Vagina (tissue), 2 donors: ENCODE data around the gene COL5A1. TPM values are rescaled to one million over a fixed set of nuclear protein-coding genes. Genes with fewer than 3 reads are reported as not detected.
A peak's percentile ranks its signal among the peaks of the same experiment; 100 is the strongest.

Experiments
- DNase-seq, 2 donors: peaks; one replicate each; pipeline ENCODE4 v3.0.0-alpha.2; 2017; ENCODE audit errors: extremely low spot score in 2 of 2
- H3K27ac ChIP-seq: fragments of 200-600 bp; sonication (generic); one replicate; pipeline ENCODE4 v1.5.1; 2019
- H3K27me3 ChIP-seq: fragments of 200-600 bp; sonication (generic); one replicate; pipeline ENCODE4 v1.5.1; 2019
- H3K36me3 ChIP-seq, 2 donors: fragments of 200-600 bp; sonication (generic); one replicate each; pipeline ENCODE4 v1.5.1; 2017 to 2019
- H3K4me1 ChIP-seq: fragments of 200-600 bp; sonication (generic); one replicate; pipeline ENCODE4 v1.5.1; 2019
- H3K4me3 ChIP-seq, 2 donors: fragments of 200-600 bp; sonication (generic); 1 replicate in 1 of 2; 2 replicates in 1 of 2; pipeline ENCODE4 v1.5.1; 2016 to 2019
- H3K9me3 ChIP-seq: fragments of 200-600 bp; sonication (generic); one replicate; pipeline ENCODE4 v1.5.1; 2019
- CTCF ChIP-seq, 3 experiments: fragments of 450-650 bp in 2 of 3; fragments of 200-600 bp in 1 of 3; sonication (generic) in 1 of 3; IDR thresholded peaks; one replicate each; pipeline ENCODE4 v1.5.1; 2017 to 2019; ENCODE audit warnings: antibody characterized with exemption in 3 of 3, mild to moderate bottlenecking in 2 of 3, moderate library complexity in 2 of 3
- POLR2A ChIP-seq, 2 donors: fragments of 450-650 bp; IDR thresholded peaks; one replicate each; pipeline ENCODE4 v1.6.1; 2017; ENCODE audit warnings: antibody characterized with exemption in 2 of 2, mild to moderate bottlenecking in 2 of 2, moderate library complexity in 2 of 2
- POLR2AphosphoS5 ChIP-seq, 2 donors: sonication (generic); formaldehyde crosslinking; IDR thresholded peaks; one replicate each; pipeline ENCODE4 v1.9.0; 2017; ENCODE audit warnings: antibody characterized with exemption in 2 of 2, mild to moderate bottlenecking in 2 of 2, low read depth in 1 of 2; ENCODE audit not compliant: insufficient read depth in 1 of 2
- intact Hi-C: fragments of 100-400 bp; cut with DNase I; formaldehyde crosslinking; loops from one replicate; pipeline ENCODE4 v1.15.1; 2023
- total RNA-seq: library from RNA; depleted of rRNA; stranded (reverse); fragments of >200 nt; gene quantifications from one replicate; pipeline ENCODE4 v1.2.3, GENCODE V29; 2016

Gene COL5A1
- total RNA-seq, 1 donor from 2014 or later: 36.6 TPM

DNA sequence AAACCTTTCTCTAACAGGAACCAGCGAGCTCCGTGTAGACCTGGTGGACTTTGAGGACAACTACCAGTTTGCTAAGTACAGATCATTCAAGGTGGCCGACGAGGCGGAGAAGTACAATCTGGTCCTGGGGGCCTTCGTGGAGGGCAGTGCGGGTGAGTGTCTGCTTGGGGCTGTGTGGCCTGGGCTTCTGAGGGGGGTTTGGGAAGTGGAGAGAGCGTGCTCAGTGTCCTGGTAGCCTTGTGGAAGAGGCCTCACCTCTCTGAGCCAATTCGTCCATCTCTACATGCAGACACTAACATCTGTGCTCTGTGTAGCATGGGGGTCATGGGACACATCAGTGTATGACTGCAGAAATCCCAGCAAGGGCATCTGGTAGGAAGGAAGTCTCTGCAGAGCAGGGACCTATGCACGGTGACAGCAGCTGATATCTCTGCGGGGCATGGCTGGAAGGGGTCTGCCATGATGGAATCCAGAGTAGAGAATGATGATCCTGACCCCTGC, 244.9 kb downstream of the COL5A1 start:
- Histone ChIP-seq H3K4me1 (no peaks in the 10 kb centered on the region), H3K27me3 (no peaks in the 10 kb centered on the region), H3K4me3 (no peak overlapping the region), H3K36me3 (no peaks in the 10 kb centered on the region), H3K27ac (no peak overlapping the region), H3K9me3 (no peaks in the 10 kb centered on the region)
- intact Hi-C loops: no loop called here
- DNase-seq: no peak
- TF ChIP-seq CTCF (IDR thresholded peaks at IDR 0.05): no peak
- no peak for TF ChIP-seq POLR2AphosphoS5 (IDR thresholded peaks at IDR 0.05; ENCODE audit: insufficient read depth in 1 of 2, low read depth in 1 of 2)
- TF ChIP-seq POLR2A (IDR thresholded peaks at IDR 0.05): no peak

GRCh38 chr9:134887219-134887618, 245.6 kb downstream of the COL5A1 start:
- no peaks in the 10 kb centered on the region for H3K27me3 ChIP-seq

DNA sequence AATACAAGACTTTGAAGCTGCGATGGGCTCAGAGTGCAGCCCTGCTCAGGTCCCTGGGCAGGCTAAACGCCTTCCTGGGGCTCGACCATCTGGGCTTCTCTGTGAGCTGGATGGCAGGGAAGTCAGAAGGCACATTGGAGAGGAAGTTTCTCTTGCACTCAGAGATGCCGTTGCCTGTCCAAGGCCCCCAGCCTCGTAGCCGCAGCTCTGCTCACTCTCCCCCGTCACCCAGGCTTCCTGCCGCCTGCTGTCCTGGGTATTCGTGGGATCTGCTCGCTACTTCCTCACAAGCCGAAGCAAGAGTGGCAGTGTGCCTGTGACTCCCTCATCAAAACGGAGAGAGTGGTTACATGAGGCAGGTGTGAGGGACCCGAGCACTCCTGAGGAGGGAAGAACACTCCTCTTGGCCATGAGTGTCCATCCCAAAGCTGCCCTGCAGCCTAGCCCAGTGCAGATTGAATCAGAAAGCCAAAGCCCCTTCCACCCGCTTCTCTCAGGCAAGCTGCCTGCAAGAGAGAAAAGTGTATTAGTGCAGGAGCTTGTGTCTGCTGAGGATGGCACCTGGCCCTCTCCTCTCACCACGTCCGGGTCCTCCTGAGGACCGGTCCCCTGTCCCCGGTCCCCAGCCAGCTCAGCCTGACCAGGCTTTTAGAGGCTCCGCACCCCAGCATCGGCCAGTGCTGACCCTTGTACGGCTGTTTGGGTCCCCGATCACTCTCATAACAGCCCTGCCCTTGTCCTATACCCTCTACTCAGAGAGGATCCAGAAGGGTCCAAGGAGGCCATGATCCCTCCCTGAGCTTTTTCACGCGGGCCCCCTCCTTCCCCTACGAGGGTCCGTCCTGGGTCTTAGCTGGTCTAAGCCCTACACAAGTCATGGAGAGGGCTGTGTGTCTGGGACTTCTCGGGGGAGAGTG, 246.3 kb downstream of the COL5A1 start:
- TF ChIP-seq CTCF (IDR thresholded peaks at IDR 0.05): no peak
- TF ChIP-seq POLR2AphosphoS5 (IDR thresholded peaks at IDR 0.05; ENCODE audit: insufficient read depth in 1 of 2, low read depth in 1 of 2): no peak
- no peak for TF ChIP-seq POLR2A (IDR thresholded peaks at IDR 0.05)
- peak in 1 of 2 donors; percentile 91 for DNase-seq
- Histone ChIP-seq H3K4me3 (no peak overlapping the region), H3K4me1 (no peaks in the 10 kb centered on the region), H3K27ac (no peak overlapping the region), H3K9me3 (no peaks in the 10 kb centered on the region), H3K27me3 (no peaks in the 10 kb centered on the region), H3K36me3 (no peaks in the 10 kb centered on the region)
- intact Hi-C loops: no loop called here

More at GRCh38 chr9:134887219-134887618, 245.6 kb downstream of the COL5A1 start:
- no peaks in the 10 kb centered on the region for H3K36me3 ChIP-seq
- peak in 1 of 2 donors; percentile 94 for DNase-seq
- H3K4me3 ChIP-seq: no peak overlapping the region
- no peaks in the 10 kb centered on the region for H3K9me3 ChIP-seq
- intact Hi-C loops: no loop called here
- TF ChIP-seq POLR2AphosphoS5 (IDR thresholded peaks at IDR 0.05; ENCODE audit: insufficient read depth in 1 of 2, low read depth in 1 of 2) (no peak), CTCF (IDR thresholded peaks at IDR 0.05) (no peak), POLR2A (IDR thresholded peaks at IDR 0.05) (no peak)
- H3K27ac ChIP-seq: no peak overlapping the region
- no peaks in the 10 kb centered on the region for H3K4me1 ChIP-seq

- no peaks in the 10 kb centered on the region for H3K9me3 ChIP-seq
- H3K27ac ChIP-seq: no peak overlapping the region
- peak in 1 of 2 donors; percentile 85 for DNase-seq
- no peaks in the 10 kb centered on the region for H3K4me1 ChIP-seq
- no peaks in the 10 kb centered on the region for H3K27me3 ChIP-seq
- no peak overlapping the region for H3K4me3 ChIP-seq
- TF ChIP-seq POLR2AphosphoS5 (IDR thresholded peaks at IDR 0.05; ENCODE audit: insufficient read depth in 1 of 2, low read depth in 1 of 2) (no peak), POLR2A (IDR thresholded peaks at IDR 0.05) (no peak), CTCF (IDR thresholded peaks at IDR 0.05) (no peak)
- intact Hi-C loops: no loop called here
- H3K36me3 ChIP-seq: no peaks in the 10 kb centered on the region
Measured at GRCh38 chr9:134888603-134889190, 247.1 kb downstream of the COL5A1 start.
